GM23338 (cell line): Measurements from ENCODE around the gene FKBP2. TPM values are rescaled to one million over a fixed set of nuclear protein-coding genes. Genes with fewer than 3 reads are reported as not detected.

ENCODE experiments used
- ATAC-seq: fragments of 200-7000 bp; cut with Tn5 transposase; 3 replicates; pipeline ENCODE4 v1.9.1; 2020
- DNase-seq: peaks from one replicate; pipeline ENCODE4 v3.0.0-alpha.2; 2015; ENCODE audit warnings: low spot score
- H2AFZ ChIP-seq: fragments of 200-600 bp; sonication (generic); 2 replicates; pipeline ENCODE4 v1.8.0; 2016; ENCODE audit warnings: antibody characterized with exemption, mild to moderate bottlenecking, moderate library complexity
- H3F3A ChIP-seq: fragments of 200-600 bp; sonication (generic); replicated peaks from 2 replicates; pipeline ENCODE4 v1.8.0; 2017; ENCODE audit warnings: antibody characterized with exemption, mixed run types, low read depth
- H3K27ac ChIP-seq: fragments of 200-600 bp; sonication (generic); 2 replicates; pipeline ENCODE4 v1.6.1; 2016; ENCODE audit warnings: low read depth
- H3K27me3 ChIP-seq: fragments of 200-600 bp; sonication (generic); 2 replicates; pipeline ENCODE4 v1.8.0; 2016; ENCODE audit warnings: mild to moderate bottlenecking, mixed run types, moderate library complexity; ENCODE audit not compliant: insufficient read depth
- H3K36me3 ChIP-seq: fragments of 200-600 bp; sonication (generic); 2 replicates; pipeline ENCODE4 v1.8.0; 2016; ENCODE audit warnings: mild to moderate bottlenecking; ENCODE audit not compliant: insufficient read depth
- H3K4me1 ChIP-seq: fragments of 200-600 bp; sonication (generic); 2 replicates; pipeline ENCODE4 v1.8.0; 2016; ENCODE audit warnings: mild to moderate bottlenecking, moderate library complexity; ENCODE audit not compliant: insufficient read depth
- H3K4me2 ChIP-seq: fragments of 200-600 bp; sonication (generic); 2 replicates; pipeline ENCODE4 v1.7.1; 2017; ENCODE audit warnings: mixed run types
- H3K4me3 ChIP-seq: fragments of 200-600 bp; sonication (generic); 2 replicates; pipeline ENCODE4 v1.6.1; 2016; ENCODE audit warnings: mixed run types
- H3K79me2 ChIP-seq: fragments of 200-600 bp; sonication (generic); replicated peaks from 2 replicates; pipeline ENCODE4 v1.8.0; 2017; ENCODE audit warnings: mild to moderate bottlenecking; ENCODE audit not compliant: insufficient read depth
- H3K9me2 ChIP-seq: fragments of 200-600 bp; sonication (generic); 2 replicates; pipeline ENCODE4 v1.8.0; 2017; ENCODE audit not compliant: insufficient read depth
- H4K20me1 ChIP-seq: fragments of 200-600 bp; sonication (generic); replicated peaks from 2 replicates; pipeline ENCODE4 v1.8.0; 2017; ENCODE audit warnings: mild to moderate bottlenecking; ENCODE audit not compliant: insufficient read depth
- H3K27ac Mint-ChIP-seq: 2 replicates; pipeline ENCODE4 v1.8.0; 2020; ENCODE audit warnings: inconsistent platforms, mild to moderate bottlenecking, moderate library complexity, mixed read lengths
- H3K27me3 Mint-ChIP-seq: 3 replicates; pipeline ENCODE4 v1.8.0; 2022; ENCODE audit warnings: low read depth, mild to moderate bottlenecking, moderate library complexity, mixed read lengths, inconsistent platforms; ENCODE audit not compliant: insufficient read depth, poor library complexity
- H3K36me3 Mint-ChIP-seq: 3 replicates; pipeline ENCODE4 v1.8.0; 2021; ENCODE audit warnings: low read depth, mild to moderate bottlenecking, inconsistent platforms, moderate library complexity, mixed read lengths
- H3K4me1 Mint-ChIP-seq: 3 replicates; pipeline ENCODE4 v1.8.0; 2020; ENCODE audit warnings: mild to moderate bottlenecking, inconsistent platforms, mixed read lengths
- H3K4me3 Mint-ChIP-seq: 3 replicates; pipeline ENCODE4 v1.8.0; 2021; ENCODE audit warnings: moderate library complexity, mild to moderate bottlenecking, inconsistent platforms, mixed read lengths
- H3K9me3 Mint-ChIP-seq: 3 replicates; pipeline ENCODE4 v1.8.0; 2020; ENCODE audit warnings: moderate library complexity, mild to moderate bottlenecking, inconsistent platforms, mixed read lengths
- CREB1 ChIP-seq: fragments of 250-450 bp; sonication (Bioruptor Pico); IDR thresholded peaks from 2 replicates; pipeline ENCODE4 v1.5.0; 2020; ENCODE audit warnings: low read depth, mild to moderate bottlenecking, moderate library complexity
- CTCF ChIP-seq, 2 experiments: fragments of 200-600 bp in 1 of 2; sonication (generic) in 1 of 2; conservative IDR thresholded peaks; 2 replicates each; pipeline versions ENCODE4 v1.5.1 to v1.6.1; 2016 to 2017; ENCODE audit warnings: antibody characterized with exemption in 2 of 2, low read depth in 2 of 2, mild to moderate bottlenecking in 2 of 2, moderate library complexity in 1 of 2
- EZH2 ChIP-seq: fragments of 200-600 bp; sonication (generic); IDR thresholded peaks from one replicate; pipeline ENCODE4 v1.8.0; 2017; ENCODE audit warnings: antibody characterized with exemption, mild to moderate bottlenecking, low read depth; ENCODE audit not compliant: unreplicated experiment
- EZH2phosphoT487 ChIP-seq: fragments of 200-600 bp; sonication (generic); IDR thresholded peaks from one replicate; pipeline ENCODE4 v1.8.1; 2018; ENCODE audit warnings: antibody characterized with exemption; ENCODE audit not compliant: unreplicated experiment
- NANOG ChIP-seq: IDR thresholded peaks from 2 replicates; pipeline ENCODE4 v1.6.1; 2016; ENCODE audit warnings: antibody characterized with exemption, borderline replicate concordance
- REST ChIP-seq: IDR thresholded peaks from one replicate; pipeline ENCODE4 v1.6.1; 2018; ENCODE audit warnings: antibody characterized with exemption; ENCODE audit not compliant: unreplicated experiment
- ZNF331 ChIP-seq: fragments of 250-450 bp; sonication (Bioruptor Pico); IDR thresholded peaks from 2 replicates; pipeline ENCODE4 v1.5.0; 2020; ENCODE audit warnings: low read depth, mild to moderate bottlenecking, moderate library complexity
- polyA plus RNA-seq: library from polyadenylated mRNA; unstranded; fragments of >200 nt; fragmentation: Nextera tagmentation; extraction: Ambion mirVana; gene quantifications from 2 replicates; pipeline ENCODE4 v1.2.1, GENCODE V29; 2016
- total RNA-seq: library from RNA; depleted of rRNA; stranded (reverse); fragments of >200 nt; shearing (Covaris generic); gene quantifications from 2 replicates; pipeline ENCODE4 v1.2.3, GENCODE V29; 2014; rRNA removed

The FKBP2 gene
- total and polyA plus RNA-seq, 2 experiments from 2014 or later, result 31.4 to 201 TPM

GRCh38 chr11:64291752-64292459, 51.0 kb downstream of the FKBP2 start (continued):
- TF ChIP-seq REST, result no peak

- TF ChIP-seq NANOG, result no peak
- peak; percentile 89 for TF ChIP-seq EZH2phosphoT487
- no peak for TF ChIP-seq CTCF (conservative IDR thresholded peaks at IDR 0.05; ENCODE audit: low read depth in 2 of 2)
- TF ChIP-seq EZH2, result peak; percentile 90
- no peak for TF ChIP-seq CREB1
- no peak for TF ChIP-seq ZNF331 (CRISPR knock-in tag)
- H3K4me2 ChIP-seq, result peak overlapping the region; percentile 78
Observed at GRCh38 chr11:64292460-64293254, 51.8 kb downstream of the FKBP2 start.

More at GRCh38 chr11:64292460-64293254, 51.8 kb downstream of the FKBP2 start:
- peak overlapping the region; percentile 59 for H3K4me3 ChIP-seq
- H2AFZ ChIP-seq, result no peak overlapping the region
- DNase-seq (peak; percentile 54), ATAC-seq (peak; percentile 17)
- H3K27me3 Mint-ChIP-seq, result peaks cover 80% of the 10 kb centered on the region
- peaks cover 1% of the 10 kb centered on the region; the same call in 1 of the 2 replicates for H3K4me1 ChIP-seq
- H3K4me1 Mint-ChIP-seq, result peaks cover 11% of the 10 kb centered on the region
- H3K79me2 ChIP-seq, result no peaks in the 10 kb centered on the region
- H3F3A ChIP-seq, result peaks cover 14% of the 10 kb centered on the region; the same call in 1 of the 2 replicates
- H3K27me3 ChIP-seq, result peaks cover 85% of the 10 kb centered on the region
- H3K36me3 Mint-ChIP-seq, result no peaks in the 10 kb centered on the region; the same call in 2 of the 3 replicates
- H3K27ac ChIP-seq, result no peak overlapping the region
- H3K27ac Mint-ChIP-seq, result no peak overlapping the region
- no peaks in the 10 kb centered on the region; the same call in 1 of the 3 replicates for H3K9me3 Mint-ChIP-seq
- H3K9me2 ChIP-seq, result no peaks in the 10 kb centered on the region
- peak overlapping the region; percentile 59 for H3K4me3 Mint-ChIP-seq
- H3K36me3 ChIP-seq, result no peaks in the 10 kb centered on the region
- H4K20me1 ChIP-seq, result peaks cover 16% of the 10 kb centered on the region

Other genes starting within 250 kb of the FKBP2 start
- gene FLRT1, start 205.2 kb upstream of the FKBP2 start, total RNA-seq, result 0.54 and 1.1 TPM in 2 replicates
- gene FLRT1, start 205.2 kb upstream of the FKBP2 start, polyA plus RNA-seq, result 0.40 and 0.76 TPM in 2 replicates
- 22.2 and 33.0 TPM in 2 replicates for gene MACROD1, start 75.0 kb upstream of the FKBP2 start, total RNA-seq
- gene MACROD1, start 75.0 kb upstream of the FKBP2 start, polyA plus RNA-seq, result 51.3 and 51.6 TPM in 2 replicates
- 346 and 351 TPM in 2 replicates for gene STIP1, start 54.9 kb upstream of the FKBP2 start, total RNA-seq
- gene STIP1, start 54.9 kb upstream of the FKBP2 start, polyA plus RNA-seq, result 194 and 213 TPM in 2 replicates
- 0.43 and 1.5 TPM in 2 replicates for gene FERMT3, start 34.4 kb upstream of the FKBP2 start, total RNA-seq
- gene FERMT3, start 34.4 kb upstream of the FKBP2 start, polyA plus RNA-seq, result 1.1 and 1.6 TPM in 2 replicates
- gene TRPT1, start 14.9 kb upstream of the FKBP2 start, total RNA-seq, result 36.9 and 40.6 TPM in 2 replicates
- gene TRPT1, start 14.9 kb upstream of the FKBP2 start, polyA plus RNA-seq, result 52.2 and 55.7 TPM in 2 replicates
- 35.1 and 67.0 TPM in 2 replicates for gene NUDT22, start 14.8 kb upstream of the FKBP2 start, total RNA-seq
- gene NUDT22, start 14.8 kb upstream of the FKBP2 start, polyA plus RNA-seq, result 31.1 and 33.9 TPM in 2 replicates
- gene DNAJC4, start 10.5 kb upstream of the FKBP2 start, total RNA-seq, result 7.7 and 10.5 TPM in 2 replicates
- gene DNAJC4, start 10.5 kb upstream of the FKBP2 start, polyA plus RNA-seq, result 31.0 and 34.4 TPM in 2 replicates
- 24.2 and 25.8 TPM in 2 replicates for gene VEGFB, start 6.5 kb upstream of the FKBP2 start, total RNA-seq
- gene VEGFB, start 6.5 kb upstream of the FKBP2 start, polyA plus RNA-seq, result 20.8 and 24.6 TPM in 2 replicates
- 283 and 315 TPM in 2 replicates for gene PPP1R14B, start 5.8 kb downstream of the FKBP2 start, total RNA-seq
- gene PPP1R14B, start 5.8 kb downstream of the FKBP2 start, polyA plus RNA-seq, result 250 and 418 TPM in 2 replicates
- 89.8 and 103 TPM in 2 replicates for gene PLCB3, start 10.4 kb downstream of the FKBP2 start, total RNA-seq
- 28.1 and 30.9 TPM in 2 replicates for gene PLCB3, start 10.4 kb downstream of the FKBP2 start, polyA plus RNA-seq
- 45.8 and 46.4 TPM in 2 replicates for gene BAD, start 43.6 kb downstream of the FKBP2 start, total RNA-seq
- gene BAD, start 43.6 kb downstream of the FKBP2 start, polyA plus RNA-seq, result 45.5 and 46.3 TPM in 2 replicates
- 32.5 and 35.6 TPM in 2 replicates for gene GPR137, start 44.8 kb downstream of the FKBP2 start, total RNA-seq
- gene GPR137, start 44.8 kb downstream of the FKBP2 start, polyA plus RNA-seq, result 16.3 and 17.7 TPM in 2 replicates
- gene KCNK4, start 50.2 kb downstream of the FKBP2 start, total RNA-seq, result 1.0 TPM in 1 of 2 replicates, not detected in the other
- not detected in 2 replicates for gene KCNK4, start 50.2 kb downstream of the FKBP2 start, polyA plus RNA-seq
- gene CATSPERZ, start 59.3 kb downstream of the FKBP2 start, total RNA-seq, result not detected in 2 replicates
- gene CATSPERZ, start 59.3 kb downstream of the FKBP2 start, polyA plus RNA-seq, result 0.99 and 1.8 TPM in 2 replicates
- 50.1 and 55.1 TPM in 2 replicates for gene ESRRA, start 64.4 kb downstream of the FKBP2 start, total RNA-seq
- gene ESRRA, start 64.4 kb downstream of the FKBP2 start, polyA plus RNA-seq, result 13.7 and 15.7 TPM in 2 replicates
- 298 and 349 TPM in 2 replicates for gene TRMT112, start 76.5 kb downstream of the FKBP2 start, total RNA-seq
- gene TRMT112, start 76.5 kb downstream of the FKBP2 start, polyA plus RNA-seq, result 927 and 1,003 TPM in 2 replicates
- gene PRDX5, start 77.0 kb downstream of the FKBP2 start, total RNA-seq, result 202 and 212 TPM in 2 replicates
- 300 and 312 TPM in 2 replicates for gene PRDX5, start 77.0 kb downstream of the FKBP2 start, polyA plus RNA-seq
- 12.1 and 12.3 TPM in 2 replicates for gene CCDC88B, start 99.1 kb downstream of the FKBP2 start, total RNA-seq
- 5.9 and 6.8 TPM in 2 replicates for gene CCDC88B, start 99.1 kb downstream of the FKBP2 start, polyA plus RNA-seq
- gene RPS6KA4, start 118.1 kb downstream of the FKBP2 start, total RNA-seq, result 18.6 and 19.9 TPM in 2 replicates
- gene RPS6KA4, start 118.1 kb downstream of the FKBP2 start, polyA plus RNA-seq, result 3.5 and 4.1 TPM in 2 replicates